ENCODE data around the gene SPTBN1. TPM values are rescaled to one million over a fixed set of nuclear protein-coding genes. Genes with fewer than 3 reads are reported as not detected.

The SPTBN1 gene
- total RNA-seq, 2 donors from 2014 or later, result 415 to 524 TPM

GRCh38 chr2:54685263-54685775 lies 229.2 kb downstream of the SPTBN1 start:
- Histone ChIP-seq H3K4me1 (ENCODE audit: control insufficient read depth in 1 of 2, low read depth in 2 of 2) (no peaks in the 10 kb centered on the region), H3K27me3 (replicated peaks; ENCODE audit: insufficient read depth) (no peaks in the 10 kb centered on the region), H3K9me3 (no peaks in the 10 kb centered on the region), H3K36me3 (no peaks in the 10 kb centered on the region), H3K4me3 (no peak overlapping the region), H3K27ac (no peak overlapping the region)
- TF ChIP-seq CTCF (IDR thresholded peaks at IDR 0.05), result no peak
- DNase-seq (ENCODE audit: low spot score), result no peak
- ATAC-seq (ENCODE audit: insufficient number of reproducible peaks, low FRiP score, low read depth), result no peak

GRCh38 chr2:54687595-54688152 lies 231.5 kb downstream of the SPTBN1 start:
- DNase-seq (ENCODE audit: low spot score), result no peak
- Histone ChIP-seq H3K4me1 (ENCODE audit: control insufficient read depth in 1 of 2, low read depth in 2 of 2) (no peaks in the 10 kb centered on the region), H3K27me3 (replicated peaks; ENCODE audit: insufficient read depth) (no peaks in the 10 kb centered on the region), H3K9me3 (no peaks in the 10 kb centered on the region), H3K36me3 (no peaks in the 10 kb centered on the region), H3K27ac (no peak overlapping the region), H3K4me3 (no peak overlapping the region)
- TF ChIP-seq CTCF (IDR thresholded peaks at IDR 0.05), result no peak
- no peak for ATAC-seq (ENCODE audit: insufficient number of reproducible peaks, low FRiP score, low read depth)

- ATAC-seq (ENCODE audit: insufficient number of reproducible peaks, low FRiP score, low read depth) (no peak), DNase-seq (ENCODE audit: low spot score) (no peak)
- no peaks in the 10 kb centered on the region for H3K4me1 ChIP-seq (ENCODE audit: control insufficient read depth in 1 of 2, low read depth in 2 of 2)
- no peaks in the 10 kb centered on the region for H3K9me3 ChIP-seq
- no peaks in the 10 kb centered on the region for H3K27me3 ChIP-seq (replicated peaks; ENCODE audit: insufficient read depth)
- no peak overlapping the region for H3K4me3 ChIP-seq
- no peaks in the 10 kb centered on the region for H3K36me3 ChIP-seq
- no peak overlapping the region for H3K27ac ChIP-seq
- TF ChIP-seq CTCF (IDR thresholded peaks at IDR 0.05), result no peak
These were observed 235.5 kb downstream of the SPTBN1 start for GRCh38 chr2:54691445-54692135.

- DNase-seq (ENCODE audit: low spot score) (no peak), ATAC-seq (ENCODE audit: insufficient number of reproducible peaks, low FRiP score, low read depth) (no peak)
- TF ChIP-seq CTCF (IDR thresholded peaks at IDR 0.05), result no peak
These were observed 236.4 kb downstream of the SPTBN1 start for GRCh38 chr2:54692556-54692955.

GRCh38 chr2:54695378-54695777 lies 239.3 kb downstream of the SPTBN1 start:
- no peak for ATAC-seq (ENCODE audit: insufficient number of reproducible peaks, low FRiP score, low read depth)
- H3K4me1 ChIP-seq (ENCODE audit: control insufficient read depth in 1 of 2, low read depth in 2 of 2), result no peaks in the 10 kb centered on the region
- DNase-seq (ENCODE audit: low spot score), result no peak
- H3K36me3 ChIP-seq, result no peaks in the 10 kb centered on the region
- H3K27me3 ChIP-seq (replicated peaks; ENCODE audit: insufficient read depth), result no peaks in the 10 kb centered on the region
- no peaks in the 10 kb centered on the region for H3K9me3 ChIP-seq
- no peak overlapping the region for H3K4me3 ChIP-seq
- no peak for TF ChIP-seq CTCF (IDR thresholded peaks at IDR 0.05)
- no peak overlapping the region for H3K27ac ChIP-seq

More at GRCh38 chr2:54692556-54692955, 236.4 kb downstream of the SPTBN1 start:
- Histone ChIP-seq H3K36me3 (no peaks in the 10 kb centered on the region), H3K4me1 (ENCODE audit: control insufficient read depth in 1 of 2, low read depth in 2 of 2) (no peaks in the 10 kb centered on the region), H3K9me3 (no peaks in the 10 kb centered on the region), H3K27me3 (replicated peaks; ENCODE audit: insufficient read depth) (no peaks in the 10 kb centered on the region), H3K4me3 (no peak overlapping the region), H3K27ac (no peak overlapping the region)
